IPS-18c (cell line): ENCODE results near the gene ZNF648.

ENCODE experiments used
- H3K4me3 ChIP-seq: 2 replicates; pipeline ENCODE4 v1.7.0; 2013; ENCODE audit warnings: low read depth, mild to moderate bottlenecking, low read length, moderate library complexity; ENCODE audit not compliant: insufficient read depth
- H3K9me3 ChIP-seq: one replicate; pipeline ENCODE4 v1.6.1; 2013; ENCODE audit warnings: mild to moderate bottlenecking, low read length, moderate library complexity; ENCODE audit not compliant: control insufficient read depth, insufficient read depth

The ZNF648 gene

DNA sequence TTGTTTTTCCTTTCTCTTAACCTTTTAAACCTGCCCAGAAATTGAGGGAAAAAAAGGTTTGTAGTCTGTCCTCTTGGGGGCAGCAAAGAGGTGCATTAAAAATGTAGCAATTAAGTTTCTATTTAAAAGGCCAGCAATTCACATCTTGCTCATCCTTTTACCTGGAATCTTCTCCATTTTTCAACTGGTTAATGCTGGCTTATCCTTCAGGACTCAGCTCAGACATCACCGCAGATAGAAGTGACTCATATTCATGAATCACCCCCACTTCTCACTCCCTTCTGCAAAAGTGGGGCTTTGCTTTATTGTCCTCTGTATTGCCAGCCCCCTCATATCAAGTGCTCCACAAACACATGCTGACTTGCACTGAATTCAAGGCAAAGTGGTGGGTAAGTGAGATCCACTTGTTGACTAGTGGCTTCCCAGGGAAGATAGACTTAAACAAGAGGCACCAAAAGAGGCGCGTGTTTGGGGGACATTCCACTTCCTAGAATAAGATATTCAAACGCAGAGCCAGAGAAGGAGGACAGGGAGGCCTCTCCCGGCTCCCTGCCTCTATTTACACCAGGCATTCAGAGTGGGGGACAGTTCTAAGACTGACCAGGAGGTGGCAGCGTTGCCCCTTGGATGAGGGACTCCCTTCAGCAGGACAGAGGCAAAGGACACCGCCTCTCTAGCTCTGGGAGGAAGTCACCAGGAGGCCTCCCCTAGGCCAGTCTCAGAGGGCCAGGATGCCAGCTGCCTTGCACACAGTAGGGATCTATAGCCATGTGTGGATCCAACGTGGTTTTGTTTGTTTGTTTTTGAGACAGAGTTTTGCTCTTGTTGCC lies 23.2 kb upstream of the ZNF648 start:
- Histone ChIP-seq H3K9me3 (no peaks in the 10 kb centered on the region), H3K4me3 (no peak overlapping the region)

DNA sequence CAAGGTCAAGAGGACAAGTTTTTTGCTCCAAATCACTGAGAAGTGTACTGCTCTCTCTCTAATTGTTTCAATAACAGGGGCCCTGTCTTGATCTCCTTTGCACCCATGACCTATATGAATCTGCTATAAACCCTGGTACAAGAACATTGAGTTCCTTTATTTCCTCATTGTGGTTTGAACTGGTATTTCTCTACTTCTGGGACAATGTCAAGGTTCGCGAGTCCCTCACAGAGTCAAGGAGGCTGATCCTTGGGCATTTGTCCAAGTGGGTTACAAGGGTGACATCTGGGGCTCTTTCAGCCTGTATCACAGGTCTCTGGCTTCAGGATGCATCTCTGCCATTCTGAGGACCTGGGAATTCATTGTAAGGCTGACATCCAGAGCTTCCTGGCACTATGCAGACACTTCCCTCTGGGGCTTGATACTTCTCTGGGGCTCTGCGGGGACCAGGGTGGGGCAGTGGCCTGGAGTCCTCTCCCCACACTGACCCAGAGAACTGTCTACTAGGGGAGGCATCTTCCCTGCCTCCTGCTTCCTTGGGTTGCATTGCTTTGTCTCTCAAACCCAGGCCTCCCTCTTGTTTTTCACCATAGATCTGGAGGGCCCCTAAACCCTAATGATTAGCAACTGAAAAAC lies 22.5 kb upstream of the ZNF648 start:
- Histone ChIP-seq H3K9me3 (no peaks in the 10 kb centered on the region), H3K4me3 (no peak overlapping the region)

DNA sequence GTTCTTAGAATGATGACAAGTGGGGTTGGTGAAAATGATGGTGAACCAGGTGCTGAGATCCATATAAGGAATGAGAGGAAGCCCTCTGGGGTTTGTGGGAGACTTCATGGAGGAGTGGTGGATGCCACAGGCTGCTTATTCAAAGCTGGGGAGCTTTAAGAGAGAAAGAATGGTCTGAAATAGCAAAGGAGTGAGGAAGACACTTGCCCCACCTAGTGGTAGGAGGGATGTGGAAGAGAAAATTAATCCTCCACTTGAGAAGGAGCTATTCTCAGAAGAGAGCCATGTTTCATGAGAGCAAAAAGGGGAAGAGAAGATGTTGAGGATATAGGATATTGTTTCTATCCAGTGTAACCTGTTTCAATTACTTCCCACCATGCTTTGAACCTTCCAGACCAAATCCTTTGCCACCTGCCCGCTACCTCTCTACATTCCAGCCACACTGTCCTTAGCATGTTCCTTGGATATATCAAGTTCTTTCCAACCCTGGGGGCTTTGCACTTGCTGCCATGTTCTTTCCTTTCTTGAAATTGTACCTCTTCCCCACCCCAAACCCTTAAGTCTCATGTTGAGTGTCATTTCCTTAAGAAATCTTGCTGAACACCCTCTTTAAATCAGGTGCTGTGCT lies 19.6 kb upstream of the ZNF648 start:
- Histone ChIP-seq H3K4me3 (no peak overlapping the region), H3K9me3 (no peaks in the 10 kb centered on the region)

DNA sequence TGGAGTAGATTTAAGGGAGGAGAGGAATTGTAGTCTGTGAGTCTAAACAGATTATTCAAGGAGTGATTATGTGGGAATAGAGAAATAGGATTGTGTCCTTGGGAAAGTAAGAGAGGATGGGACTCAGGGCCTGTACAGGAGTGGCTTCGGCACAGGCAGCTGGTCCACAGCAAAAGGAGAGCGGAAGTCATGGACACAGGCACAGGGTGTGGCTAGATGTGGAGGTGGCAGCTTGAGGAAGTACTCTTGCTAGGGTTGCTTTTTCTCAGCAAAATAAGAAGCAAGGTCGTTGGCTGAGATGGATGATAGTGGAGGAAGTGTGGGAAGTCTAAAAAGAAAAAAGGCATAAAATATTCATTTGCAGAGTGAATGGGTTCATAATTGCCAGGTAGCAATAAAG lies 18.5 kb upstream of the ZNF648 start:
- Histone ChIP-seq H3K9me3 (no peaks in the 10 kb centered on the region), H3K4me3 (no peak overlapping the region)

DNA sequence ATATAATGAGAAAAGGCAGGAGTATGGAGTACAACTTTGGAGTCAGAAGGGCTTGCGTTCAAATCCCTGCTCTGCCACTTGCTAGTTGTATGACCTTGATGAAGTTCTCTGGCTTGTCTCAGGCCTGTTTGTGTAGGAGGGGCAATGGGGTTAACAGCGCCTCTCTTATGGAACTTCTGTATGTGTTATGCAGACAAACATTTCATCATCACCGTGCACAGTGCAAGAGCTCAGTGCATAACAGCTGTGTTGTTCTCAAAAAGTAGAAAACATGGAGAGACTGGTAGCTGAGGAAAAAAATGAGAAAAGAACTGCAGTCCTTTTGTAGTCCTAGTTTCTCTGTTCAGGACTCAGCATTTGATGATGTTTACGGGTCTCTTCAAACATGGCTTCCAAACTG lies 10.4 kb upstream of the ZNF648 start:
- Histone ChIP-seq H3K4me3 (no peak overlapping the region), H3K9me3 (no peaks in the 10 kb centered on the region)

DNA sequence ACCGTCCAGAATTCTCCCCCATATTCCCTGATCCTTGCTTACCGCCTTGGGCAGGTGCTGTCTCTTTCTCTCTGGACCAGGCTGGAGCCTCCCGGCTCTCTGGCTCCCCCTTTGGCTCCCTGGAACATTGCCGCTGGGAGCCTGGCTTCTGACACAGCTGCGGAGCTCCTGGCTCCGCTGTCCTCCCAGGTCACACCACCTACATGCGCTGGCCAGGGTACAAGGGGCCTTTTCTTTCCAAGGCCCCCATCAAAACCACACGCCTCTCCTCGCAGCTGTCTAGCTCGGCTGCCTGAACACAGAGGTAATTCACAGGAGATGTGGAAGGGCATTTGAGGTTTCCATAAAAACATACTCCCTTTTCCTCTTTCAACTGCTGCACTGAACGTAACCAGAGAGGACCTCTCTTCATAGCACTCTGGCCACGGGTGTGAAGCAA lies 7.5 kb upstream of the ZNF648 start:
- H3K9me3 ChIP-seq = no peaks in the 10 kb centered on the region
- no peak overlapping the region for H3K4me3 ChIP-seq

DNA sequence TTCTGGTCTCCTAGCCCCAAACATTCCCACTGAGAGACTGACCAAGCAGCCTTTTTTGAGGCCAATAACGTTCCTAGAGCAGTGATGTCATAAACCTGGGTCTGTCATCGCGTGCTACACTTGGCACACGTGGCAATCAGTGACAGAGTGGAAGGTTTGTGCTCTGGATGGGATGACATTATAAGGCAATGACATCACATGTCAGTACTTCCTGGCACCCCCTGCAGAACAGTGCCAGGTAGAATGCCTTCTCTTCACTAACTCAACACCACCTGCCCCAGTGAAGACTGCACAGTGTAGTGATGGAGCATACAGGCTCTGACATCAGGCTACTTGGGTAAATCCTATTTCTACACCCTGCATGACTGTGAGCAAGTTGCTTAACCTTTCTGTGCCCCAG lies 5.4 kb upstream of the ZNF648 start:
- Histone ChIP-seq H3K4me3 (no peak overlapping the region), H3K9me3 (no peaks in the 10 kb centered on the region)

DNA sequence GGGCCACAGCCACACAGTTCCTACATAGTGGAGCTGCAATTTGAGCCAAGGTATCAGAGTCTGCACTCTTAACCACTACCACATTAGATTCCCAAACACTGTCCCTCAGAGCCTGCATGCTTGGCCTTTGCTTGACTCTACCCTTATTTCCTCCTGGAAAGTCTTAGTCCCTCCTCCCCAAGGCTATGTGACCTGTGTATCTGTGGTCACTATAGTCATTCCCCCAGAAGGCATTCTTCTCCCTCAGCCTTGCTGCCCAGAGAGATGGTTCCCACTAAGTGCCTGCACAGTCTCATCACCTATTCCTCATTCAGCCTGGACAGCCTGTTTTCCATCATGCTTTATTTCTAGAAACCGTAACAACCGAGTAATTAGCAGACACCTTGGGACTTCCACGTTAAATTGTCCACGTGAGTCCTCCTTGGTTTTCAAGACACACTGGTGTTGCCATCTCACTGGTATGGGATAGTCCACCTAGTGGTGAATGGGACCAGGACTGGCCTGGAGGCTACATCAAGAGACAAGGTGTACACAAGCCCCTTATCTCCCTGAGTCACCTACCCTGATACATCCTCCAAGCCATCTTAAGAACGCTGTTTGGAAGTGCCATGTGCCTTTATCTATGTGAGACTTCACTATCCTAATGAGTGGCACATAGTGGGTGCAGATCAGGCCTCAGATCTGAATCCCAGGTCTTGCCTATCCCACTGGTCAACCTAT lies 3.8 kb upstream of the ZNF648 start:
- H3K4me3 ChIP-seq = no peak overlapping the region
- H3K9me3 ChIP-seq = no peaks in the 10 kb centered on the region

DNA sequence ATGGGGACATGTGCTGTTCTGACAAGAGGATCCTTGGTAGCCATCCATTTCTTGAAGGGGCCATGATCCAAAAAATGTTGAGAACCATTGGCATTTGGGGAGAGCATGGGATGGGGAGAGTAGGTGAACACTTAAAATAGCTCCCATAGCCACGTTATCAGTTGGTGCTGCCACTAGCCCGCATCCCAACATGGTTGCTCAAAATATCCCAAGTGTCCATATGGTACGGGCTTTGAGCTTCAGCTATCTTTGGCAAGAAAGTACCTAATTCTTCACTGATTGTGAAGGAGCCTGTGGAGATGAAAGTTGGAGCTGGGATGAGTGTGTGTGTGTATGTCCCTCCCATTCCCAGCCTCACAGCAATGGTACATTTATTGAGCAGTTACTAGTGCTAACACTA lies 3.1 kb upstream of the ZNF648 start:
- H3K9me3 ChIP-seq = no peaks in the 10 kb centered on the region
- H3K4me3 ChIP-seq = no peak overlapping the region

DNA sequence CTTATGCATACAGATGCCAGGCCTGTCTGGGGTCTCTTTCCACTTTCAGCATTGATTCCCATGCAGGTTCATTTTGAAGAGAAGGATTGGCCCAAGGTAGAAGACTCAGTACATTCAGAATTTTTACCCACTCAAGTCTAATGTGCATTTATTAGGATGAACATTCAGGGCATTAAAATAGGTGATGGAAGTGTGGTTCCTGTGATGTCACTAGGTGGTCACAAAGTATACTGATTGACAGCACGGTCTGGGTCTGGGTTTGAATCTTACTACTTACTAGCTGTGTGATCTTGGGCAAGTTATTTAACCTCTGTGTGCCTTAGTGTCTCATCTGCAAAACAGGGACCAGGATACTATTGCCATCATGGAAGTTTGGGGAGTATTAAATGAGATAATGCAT lies 711 bp upstream of the ZNF648 start:
- Histone ChIP-seq H3K4me3 (no peak overlapping the region), H3K9me3 (no peaks in the 10 kb centered on the region)

DNA sequence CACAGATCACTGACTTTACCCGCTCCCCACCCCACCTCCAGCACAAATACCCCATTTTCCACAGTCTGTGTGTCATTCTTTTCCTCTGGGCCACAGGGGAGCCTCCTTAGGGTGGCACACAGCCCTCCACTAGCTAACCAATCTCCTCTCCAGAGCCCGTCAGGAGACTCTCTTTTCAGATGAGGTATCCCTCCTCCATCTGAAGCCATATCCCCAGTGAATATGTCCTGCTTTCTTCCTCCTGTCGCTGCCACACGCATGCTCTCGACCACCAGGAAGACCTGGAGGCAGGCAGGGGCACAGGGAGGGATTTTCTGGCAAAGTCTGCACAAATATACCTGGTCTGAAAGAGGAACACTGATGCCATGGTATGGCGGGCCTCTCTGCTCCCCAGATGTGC lies 635 bp downstream of the ZNF648 start:
- no peak overlapping the region for H3K4me3 ChIP-seq
- no peaks in the 10 kb centered on the region for H3K9me3 ChIP-seq

DNA sequence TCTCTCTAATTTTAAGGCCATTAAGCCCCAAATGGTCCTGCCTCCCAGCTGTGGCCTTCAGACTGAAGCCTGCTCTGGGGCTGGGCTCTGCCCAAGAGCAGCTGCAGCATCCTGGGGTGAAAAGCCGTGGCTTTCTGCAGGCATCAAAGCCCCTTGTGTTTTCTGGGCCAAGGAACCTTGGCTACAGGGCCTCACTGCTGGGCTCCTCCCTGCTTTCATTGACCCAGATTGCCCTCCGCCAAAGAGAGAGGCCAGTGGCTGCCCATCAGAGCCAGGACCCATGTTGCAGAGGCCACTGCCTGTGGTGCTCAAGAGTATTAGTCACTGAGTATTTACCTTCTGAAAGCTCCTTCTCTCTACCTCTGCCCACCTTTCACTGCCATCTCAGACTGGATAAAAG lies 1.6 kb downstream of the ZNF648 start:
- no peak overlapping the region for H3K4me3 ChIP-seq
- H3K9me3 ChIP-seq = no peaks in the 10 kb centered on the region

DNA sequence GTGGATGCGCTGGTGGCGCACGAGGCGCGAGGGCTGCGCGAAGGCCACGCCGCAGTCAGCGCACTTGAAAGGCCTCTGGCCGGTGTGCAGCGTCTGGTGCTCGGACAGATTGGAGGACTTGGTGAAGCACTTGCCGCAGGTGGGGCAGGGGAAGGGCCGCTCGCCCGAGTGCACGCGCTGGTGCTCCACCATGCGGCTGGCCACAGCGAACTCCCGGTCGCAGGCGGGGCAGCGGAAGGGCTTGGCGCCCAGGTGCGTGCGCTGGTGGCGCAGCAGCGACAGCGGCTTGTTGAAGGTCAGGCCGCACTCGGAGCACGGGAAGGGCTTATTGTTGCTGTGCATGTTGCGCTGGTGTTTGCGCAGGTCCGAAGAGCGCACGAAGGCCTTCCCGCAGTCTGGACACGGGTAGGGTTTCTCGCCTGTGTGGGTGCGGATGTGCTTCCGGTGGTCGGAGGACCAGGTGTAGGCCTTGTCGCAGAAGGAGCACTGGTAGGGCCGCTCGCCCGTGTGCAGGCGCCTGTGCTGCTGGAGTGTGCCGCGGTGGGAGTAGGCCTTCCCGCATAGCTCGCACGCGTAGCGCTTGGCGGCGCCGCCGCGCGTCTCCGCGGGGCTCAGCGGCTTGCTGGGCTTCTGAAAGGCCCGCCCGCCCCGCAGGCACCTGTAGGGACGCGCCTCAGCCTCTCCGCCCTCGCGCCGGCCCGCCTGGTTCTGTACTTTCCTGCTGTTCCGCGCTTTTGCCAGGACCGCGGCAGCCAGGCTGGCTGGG lies 4.7 kb downstream of the ZNF648 start:
- H3K4me3 ChIP-seq = no peak overlapping the region

DNA sequence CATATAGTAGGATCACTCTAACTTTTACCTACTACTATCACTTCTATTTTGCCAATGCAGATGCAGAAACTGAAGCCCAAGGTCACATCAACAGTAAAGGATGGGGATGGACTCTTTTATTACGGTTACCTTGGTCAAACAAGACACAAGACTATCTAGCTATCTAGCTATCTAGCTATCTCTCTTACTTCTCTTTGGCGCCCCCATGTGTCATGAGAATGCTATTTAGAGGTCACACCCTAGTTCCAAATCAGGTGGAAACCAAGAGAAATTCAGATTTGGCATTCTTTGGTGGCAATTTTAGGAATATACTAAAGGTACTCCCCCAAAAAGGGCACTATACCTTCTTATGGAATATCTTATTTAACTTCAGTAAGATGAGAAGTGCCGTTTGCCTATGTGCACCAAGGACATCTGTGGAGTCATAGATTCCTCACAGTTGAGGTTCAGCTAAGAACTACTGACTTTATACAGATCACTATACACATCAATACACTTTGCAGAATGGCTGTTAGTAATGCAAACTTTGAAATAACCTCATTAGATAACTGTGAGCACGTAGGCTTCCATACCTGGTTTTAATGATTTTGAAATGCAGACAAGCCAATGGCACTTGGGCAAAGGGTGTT lies 6.7 kb downstream of the ZNF648 start:
- no peaks in the 10 kb centered on the region for H3K9me3 ChIP-seq
- no peak overlapping the region for H3K4me3 ChIP-seq

More for the DNA sequence above, 4.7 kb downstream of the ZNF648 start:
- H3K9me3 ChIP-seq = no peaks in the 10 kb centered on the region

DNA sequence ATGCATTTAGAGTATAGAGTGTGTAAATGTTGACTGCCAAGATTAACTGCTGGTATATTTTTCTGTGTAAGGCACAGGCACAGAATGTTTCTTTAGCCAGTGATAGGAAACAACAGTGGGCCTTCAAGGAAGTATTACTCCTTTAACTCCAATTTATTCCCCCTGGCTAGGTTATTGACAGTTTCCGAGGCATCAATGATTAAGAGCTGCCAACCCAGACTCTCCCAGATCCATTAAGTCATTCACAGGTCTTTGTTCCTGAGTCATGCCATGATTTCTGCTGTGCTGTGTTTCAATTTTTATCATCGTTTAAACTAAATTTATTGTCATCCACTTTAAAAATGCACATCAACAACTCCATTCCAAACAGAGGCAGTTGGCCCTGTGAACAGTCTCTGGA lies 9.2 kb downstream of the ZNF648 start:
- no peak overlapping the region for H3K4me3 ChIP-seq
- no peaks in the 10 kb centered on the region for H3K9me3 ChIP-seq

DNA sequence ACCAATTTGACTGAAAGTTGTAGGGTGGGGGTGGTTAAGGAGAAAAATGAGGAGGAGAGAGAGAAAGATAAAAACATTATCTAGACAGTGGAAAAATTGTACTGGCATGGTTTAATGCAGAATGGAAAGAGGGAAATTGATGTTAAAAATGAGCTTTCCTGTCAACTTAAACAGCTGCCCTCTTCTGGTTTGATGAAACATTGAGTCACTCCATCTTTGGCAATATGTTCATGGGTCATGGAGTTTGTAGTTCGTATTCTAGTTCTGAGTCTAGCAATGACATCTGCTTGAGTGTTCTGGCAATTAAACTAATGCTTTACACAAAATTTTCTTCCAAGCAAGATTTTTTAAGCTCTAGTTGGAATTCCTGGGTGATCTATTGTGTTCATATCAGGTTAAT lies 9.6 kb downstream of the ZNF648 start:
- H3K4me3 ChIP-seq = no peak overlapping the region

More for the DNA sequence above, 9.6 kb downstream of the ZNF648 start:
- no peaks in the 10 kb centered on the region for H3K9me3 ChIP-seq
